Mononuclear cell (primary cell): ENCODE data around the gene ALG5. TPM values are rescaled to one million over a fixed set of nuclear protein-coding genes. Genes with fewer than 3 reads are reported as not detected.

Experiments
- H3K27me3 ChIP-seq: 2 replicates; pipeline ENCODE4 v1.6.0; 2011; ENCODE audit warnings: low read length, control low read depth; ENCODE audit not compliant: insufficient read depth
- H3K4me1 ChIP-seq: 2 replicates; pipeline ENCODE4 v1.5.1; 2011; ENCODE audit warnings: mild to moderate bottlenecking, low read length, control low read depth; ENCODE audit not compliant: insufficient read depth
- H3K4me3 ChIP-seq: 2 replicates; pipeline ENCODE4 v1.5.1; 2011; ENCODE audit warnings: mild to moderate bottlenecking, low read length, moderate library complexity
- H3K9me3 ChIP-seq: 2 replicates; pipeline ENCODE4 v1.5.1; 2011; ENCODE audit warnings: low read depth, mild to moderate bottlenecking, control low read depth, low read length
- total RNA-seq: library from RNA; depleted of rRNA; stranded (reverse); fragments of >200 nt; gene quantifications from one replicate; pipeline ENCODE4 v1.2.3, GENCODE V29; 2012

Gene ALG5
- total RNA-seq, 1 donor: 20.9 TPM

- Histone ChIP-seq H3K4me3 (no peak overlapping the region), H3K27me3 (peaks cover 36% of the 10 kb centered on the region), H3K9me3 (no peaks in the 10 kb centered on the region), H3K4me1 (peaks cover 6% of the 10 kb centered on the region)
Observed at GRCh38 chr13:36914648-36915047, 84.5 kb downstream of the ALG5 start.

GRCh38 chr13:36913463-36913862, 85.7 kb downstream of the ALG5 start:
- no peaks in the 10 kb centered on the region for H3K9me3 ChIP-seq
- peaks cover 27% of the 10 kb centered on the region for H3K27me3 ChIP-seq
- H3K4me1 ChIP-seq: no peaks in the 10 kb centered on the region
- no peak overlapping the region for H3K4me3 ChIP-seq

GRCh38 chr13:36912973-36913372, 86.2 kb downstream of the ALG5 start:
- Histone ChIP-seq H3K9me3 (no peaks in the 10 kb centered on the region), H3K4me1 (no peaks in the 10 kb centered on the region), H3K4me3 (no peak overlapping the region), H3K27me3 (peaks cover 22% of the 10 kb centered on the region)

- H3K9me3 ChIP-seq: no peaks in the 10 kb centered on the region
- no peaks in the 10 kb centered on the region for H3K4me1 ChIP-seq
- H3K27me3 ChIP-seq: peaks cover 16% of the 10 kb centered on the region
- no peak overlapping the region for H3K4me3 ChIP-seq
Observed at GRCh38 chr13:36912369-36912768, 86.8 kb downstream of the ALG5 start.

- no peaks in the 10 kb centered on the region for H3K9me3 ChIP-seq
- peaks cover 3% of the 10 kb centered on the region for H3K27me3 ChIP-seq
- no peaks in the 10 kb centered on the region for H3K4me1 ChIP-seq
- H3K4me3 ChIP-seq: no peak overlapping the region
Observed at GRCh38 chr13:36910545-36910944, 88.6 kb downstream of the ALG5 start.

GRCh38 chr13:36907821-36908220, 91.3 kb downstream of the ALG5 start:
- no peaks in the 10 kb centered on the region for H3K9me3 ChIP-seq
- peaks cover 3% of the 10 kb centered on the region for H3K27me3 ChIP-seq
- H3K4me1 ChIP-seq: no peaks in the 10 kb centered on the region
- H3K4me3 ChIP-seq: no peak overlapping the region

GRCh38 chr13:36907266-36907665, 91.9 kb downstream of the ALG5 start:
- no peaks in the 10 kb centered on the region for H3K4me1 ChIP-seq
- H3K27me3 ChIP-seq: peaks cover 3% of the 10 kb centered on the region
- H3K4me3 ChIP-seq: no peak overlapping the region
- H3K9me3 ChIP-seq: no peaks in the 10 kb centered on the region

- H3K9me3 ChIP-seq: no peaks in the 10 kb centered on the region
- H3K4me3 ChIP-seq: no peak overlapping the region
- H3K4me1 ChIP-seq: no peaks in the 10 kb centered on the region
- peaks cover 3% of the 10 kb centered on the region for H3K27me3 ChIP-seq
Observed at GRCh38 chr13:36905944-36906343, 93.2 kb downstream of the ALG5 start.

- Histone ChIP-seq H3K27me3 (peaks cover 3% of the 10 kb centered on the region), H3K9me3 (no peaks in the 10 kb centered on the region), H3K4me3 (no peak overlapping the region), H3K4me1 (no peaks in the 10 kb centered on the region)
Observed at GRCh38 chr13:36903925-36904595, 95.1 kb downstream of the ALG5 start.

Other genes starting within 250 kb of the ALG5 start
- 1.6 TPM for gene RFXAP, start 180.1 kb downstream of the ALG5 start, total RNA-seq
- not detected for gene SMAD9, start 79.1 kb downstream of the ALG5 start, total RNA-seq
- 22.6 TPM for gene EXOSC8, start 1.4 kb upstream of the ALG5 start, total RNA-seq
- 42.6 TPM for gene SUPT20H, start 60.3 kb upstream of the ALG5 start, total RNA-seq
- not detected for gene CSNK1A1L, start 106.3 kb upstream of the ALG5 start, total RNA-seq